CD4-positive, alpha-beta T cell treated with Interferon alpha-2 for 1 hour (primary cell): ENCODE measurements around the gene JARID2.

Source experiments
- DNase-seq, 2 donors: peaks; one replicate each; pipeline ENCODE4 v3.0.0-alpha.2; 2020 to 2022

JARID2 gene

DNA sequence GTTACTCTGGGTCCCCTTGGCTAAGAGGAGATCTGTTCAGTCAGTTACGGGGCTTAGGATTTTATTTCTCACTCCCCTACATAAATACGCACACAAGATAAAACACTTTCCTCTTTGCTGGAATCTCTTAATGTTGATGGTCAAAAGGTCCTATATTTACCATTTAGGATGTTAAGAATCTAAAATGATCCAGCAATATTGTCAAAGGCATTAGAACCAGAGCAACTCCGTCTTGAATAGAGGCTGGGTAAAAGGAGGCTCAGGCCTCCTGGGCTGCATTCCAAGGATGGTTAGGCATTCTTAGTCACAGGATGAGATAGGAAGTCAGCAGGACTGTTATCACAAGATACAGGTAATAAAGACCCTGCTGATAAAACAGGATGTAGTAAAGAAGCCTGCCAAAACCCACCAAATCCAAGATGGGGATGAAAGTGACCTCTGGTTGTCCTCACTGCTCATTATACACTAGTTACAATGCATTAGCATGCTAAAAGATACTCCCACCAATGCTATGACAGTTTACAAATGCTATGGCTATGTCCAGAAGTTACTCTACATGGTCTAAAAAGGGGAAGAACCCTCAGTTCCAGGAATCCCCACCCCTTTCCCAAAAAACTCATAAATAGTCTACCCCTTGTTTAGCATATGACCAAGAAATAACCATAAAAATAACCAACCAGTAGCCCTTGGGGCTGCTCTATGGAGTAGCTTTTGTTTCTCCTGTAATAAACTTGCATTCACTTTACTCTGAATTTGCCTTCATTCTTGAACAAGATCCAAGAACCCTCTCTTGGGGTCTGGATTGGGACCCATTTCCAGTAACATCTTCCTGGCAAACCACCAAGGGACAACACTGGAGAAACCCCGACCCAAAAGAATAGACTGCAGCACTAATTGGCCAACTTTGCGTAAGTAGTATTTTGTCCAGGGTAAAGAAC is 309.5 kb downstream of the JARID2 start:
- DNase-seq = no peak

DNA sequence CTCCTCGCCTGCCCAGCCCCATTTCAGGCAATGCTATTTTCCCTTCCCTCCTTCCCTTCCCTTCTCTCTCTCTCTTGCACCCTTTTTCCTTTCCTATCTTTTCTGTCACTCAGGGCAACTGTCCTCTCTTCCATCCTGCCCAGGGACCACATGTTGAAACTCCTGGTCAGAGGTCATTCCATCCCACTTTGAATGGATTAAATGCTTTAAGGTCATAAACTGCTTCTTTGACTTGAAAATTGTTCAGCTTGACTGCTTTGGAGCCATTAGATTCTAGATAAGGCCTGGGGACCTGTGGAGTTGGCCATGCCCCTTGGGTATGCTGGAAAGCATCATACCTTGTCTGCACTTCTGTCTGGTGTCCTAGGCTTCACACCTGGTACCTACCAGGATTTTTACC is 310.8 kb downstream of the JARID2 start:
- DNase-seq = no peak

DNA sequence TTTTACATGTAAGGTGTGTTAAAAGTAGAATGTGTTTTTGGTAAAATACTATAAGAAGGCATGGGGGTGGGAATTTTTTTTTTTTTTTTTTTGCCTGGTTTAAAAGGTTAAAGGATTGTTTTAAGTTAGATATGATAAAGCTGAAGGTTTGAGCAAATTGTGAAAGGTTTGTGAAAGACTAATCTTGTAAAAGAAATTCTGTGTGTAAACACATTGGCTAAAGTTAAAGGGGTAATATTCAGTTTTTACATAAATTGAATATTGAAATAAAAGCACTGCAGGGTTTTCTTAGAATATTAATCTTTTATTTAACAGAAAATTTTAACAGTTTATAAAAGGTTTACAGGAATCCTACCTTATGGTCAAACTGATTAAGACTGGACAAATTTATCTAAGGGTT is 311.3 kb downstream of the JARID2 start:
- no peak for DNase-seq

DNA sequence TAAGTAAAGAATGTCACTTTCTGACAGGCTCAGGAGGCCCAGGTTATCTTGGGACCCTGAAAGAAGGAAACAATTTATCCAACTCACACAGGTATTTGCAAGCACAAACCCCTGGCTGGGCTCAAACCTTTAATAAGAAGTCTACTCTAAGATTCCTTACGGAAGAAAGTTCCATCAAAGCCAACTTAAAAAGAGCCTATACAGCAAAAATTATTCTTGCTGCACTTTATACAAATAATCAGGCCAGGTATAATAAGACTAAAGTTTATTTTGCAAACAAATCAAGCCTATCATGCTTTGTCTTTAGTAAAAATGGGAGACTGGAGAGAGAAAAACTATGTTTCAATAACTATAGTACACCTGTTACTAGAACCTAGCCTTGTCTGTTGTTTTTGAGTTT is 314.8 kb downstream of the JARID2 start:
- no peak for DNase-seq

DNA sequence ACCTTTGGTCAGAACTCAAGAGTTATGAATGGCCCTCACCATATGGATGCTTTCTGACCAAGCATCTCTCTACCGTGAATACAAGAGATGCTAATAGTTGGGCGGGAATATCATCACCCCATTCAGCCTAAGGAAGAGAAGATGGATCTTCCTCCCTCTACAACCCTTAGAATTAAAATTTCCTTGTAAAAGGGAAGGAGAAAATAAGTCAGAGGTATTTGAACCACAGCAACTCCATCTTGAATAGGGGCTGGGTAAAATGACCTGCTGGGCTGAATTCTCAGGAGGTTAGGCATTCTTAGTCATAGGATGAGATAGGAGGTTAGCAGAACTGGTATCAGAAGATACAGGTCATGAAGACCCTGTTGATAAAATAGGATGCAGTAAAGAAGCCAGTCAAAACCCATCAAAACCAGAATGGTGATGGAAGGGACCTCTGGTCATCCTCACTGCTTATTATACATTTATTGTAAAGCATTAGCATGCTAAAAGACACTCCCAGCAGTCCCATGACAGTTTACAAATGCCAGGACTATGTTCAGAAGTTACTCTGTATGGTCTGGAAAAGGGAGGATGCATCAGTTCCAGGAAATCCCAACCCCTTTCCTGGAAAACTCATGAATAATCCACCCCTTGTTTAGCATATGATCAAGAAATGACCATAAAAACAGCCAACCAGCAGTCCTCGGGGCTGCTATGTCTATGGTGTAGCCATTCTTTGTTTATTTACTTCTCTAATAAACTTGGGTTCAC is 315.8 kb downstream of the JARID2 start:
- no peak for DNase-seq

DNA sequence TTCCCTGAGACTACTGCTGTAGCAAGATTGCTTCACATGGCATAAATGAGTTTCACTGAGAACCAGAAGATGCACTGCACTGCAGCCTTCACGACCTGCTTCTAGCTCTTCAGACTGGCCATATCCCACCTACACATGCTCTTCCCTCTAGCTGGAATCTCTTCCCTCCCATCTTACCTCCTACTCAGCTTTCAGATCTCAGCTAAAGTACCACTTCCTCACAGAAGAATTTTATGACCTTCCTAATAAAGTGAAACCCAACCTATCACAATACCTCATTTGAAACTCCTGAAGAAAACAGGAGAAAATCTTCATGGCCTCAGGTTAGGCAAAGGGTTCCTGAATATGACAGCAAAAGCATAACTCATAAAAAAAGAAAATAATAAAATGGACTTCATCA is 317.1 kb downstream of the JARID2 start:
- DNase-seq = no peak

DNA sequence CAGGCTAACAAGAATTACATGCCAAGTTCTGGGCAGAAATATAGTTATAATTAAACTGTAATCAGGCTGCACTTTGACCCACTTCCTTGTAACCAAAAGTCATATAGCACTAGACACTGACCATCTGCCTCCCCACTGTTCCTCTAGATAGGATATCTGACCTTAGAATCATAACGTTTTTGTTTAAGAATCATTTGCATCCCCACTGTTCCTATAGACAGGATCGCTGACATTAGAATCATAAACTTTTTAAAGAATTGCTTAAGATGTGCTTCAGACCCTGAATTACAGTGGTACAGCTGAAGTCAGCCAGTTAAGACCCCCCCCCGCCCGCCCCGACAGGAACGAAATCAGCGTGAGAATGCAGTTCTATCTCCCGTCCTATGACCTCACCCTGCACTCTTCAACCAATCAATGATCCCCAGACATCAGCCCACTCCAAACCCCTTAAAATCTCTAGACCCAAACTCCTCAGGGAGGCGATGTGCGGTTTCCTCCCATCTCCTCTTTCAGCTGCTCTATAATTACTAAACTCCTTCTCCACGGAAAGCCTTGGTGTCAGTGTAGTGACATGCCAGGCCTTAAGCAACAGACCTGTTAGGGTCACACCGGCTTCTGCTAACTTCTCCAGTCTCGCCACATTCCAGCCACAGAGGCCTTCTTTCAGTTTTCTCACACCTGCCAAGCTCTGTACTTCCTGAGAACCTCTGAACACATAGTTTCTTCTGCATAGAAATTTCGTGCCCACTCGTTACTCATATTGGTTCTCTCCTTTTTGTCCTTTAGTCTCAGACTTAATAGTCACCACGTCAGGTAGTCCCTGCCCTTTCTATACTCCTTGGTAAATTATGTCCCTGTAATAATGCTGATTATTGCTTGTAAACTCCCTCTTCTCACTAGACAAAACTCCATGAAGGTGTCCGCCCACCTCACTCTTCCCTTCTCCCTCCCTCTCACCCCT is 323.4 kb downstream of the JARID2 start:
- no peak for DNase-seq

DNA sequence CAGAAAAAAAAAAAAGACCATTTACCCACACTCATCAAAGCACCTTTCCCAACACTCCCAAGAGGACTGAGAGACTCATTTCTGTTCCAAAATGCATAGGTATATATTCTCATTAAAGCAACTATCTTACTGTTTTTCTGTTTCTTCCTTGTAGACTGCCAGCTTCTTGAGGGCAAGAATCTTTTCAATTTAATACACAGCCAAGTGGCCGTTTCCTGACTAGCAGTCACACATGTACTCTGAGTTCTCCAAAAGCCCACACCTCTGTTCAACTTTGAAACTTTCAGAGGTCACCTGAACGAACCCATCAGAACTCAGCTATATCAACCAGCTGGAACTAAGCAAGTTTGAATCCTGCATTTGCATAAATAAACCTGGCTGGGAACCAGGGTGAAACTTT is 324.3 kb downstream of the JARID2 start:
- DNase-seq = no peak
